ENCODE results near the gene FAM83B.

FAM83B gene

GRCh38 chr6:54987633-54988290 lies 141.2 kb downstream of the FAM83B start:
- no peak for DNase-seq

- DNase-seq, result no peak
Observed at GRCh38 chr6:54988576-54988975, 142.0 kb downstream of the FAM83B start.

GRCh38 chr6:54990001-54990400 lies 143.4 kb downstream of the FAM83B start:
- DNase-seq, result no peak
